Neural progenitor cell (in vitro differentiated cells): Measurements from ENCODE around the gene GNAS-AS1. TPM values are rescaled to one million over a fixed set of nuclear protein-coding genes. Genes with fewer than 3 reads are reported as not detected.

ENCODE experiments used
- DNase-seq: peaks from one replicate; pipeline ENCODE4 v3.0.0-alpha.2; 2016; ENCODE audit warnings: low spot score
- H2AFZ ChIP-seq: fragments of 200-600 bp; sonication (generic); replicated peaks from 2 replicates; pipeline ENCODE4 v1.6.1; 2016; ENCODE audit warnings: antibody characterized with exemption
- H3F3A ChIP-seq: fragments of 200-600 bp; sonication (generic); 2 replicates; pipeline ENCODE4 v1.6.1; 2016; ENCODE audit warnings: antibody characterized with exemption, low read depth
- H3K27ac ChIP-seq: fragments of 200-600 bp; sonication (generic); 2 replicates; pipeline ENCODE4 v1.5.1; 2016; ENCODE audit warnings: mild to moderate bottlenecking
- H3K27me3 ChIP-seq: fragments of 200-600 bp; sonication (generic); 2 replicates; pipeline ENCODE4 v1.6.1; 2016; ENCODE audit warnings: mild to moderate bottlenecking, moderate library complexity
- H3K36me3 ChIP-seq: fragments of 200-600 bp; sonication (generic); 2 replicates; pipeline ENCODE4 v1.5.1; 2016
- H3K4me1 ChIP-seq: fragments of 200-600 bp; sonication (generic); 2 replicates; pipeline ENCODE4 v1.6.1; 2016; ENCODE audit warnings: mixed run types
- H3K4me2 ChIP-seq: fragments of 200-600 bp; sonication (generic); 2 replicates; pipeline ENCODE4 v1.6.1; 2016
- H3K4me3 ChIP-seq: fragments of 200-600 bp; sonication (generic); 2 replicates; pipeline ENCODE4 v1.5.1; 2016
- H3K79me2 ChIP-seq: fragments of 200-600 bp; sonication (generic); 2 replicates; pipeline ENCODE4 v1.6.1; 2016; ENCODE audit warnings: low read depth
- H3K9ac ChIP-seq: fragments of 200-600 bp; sonication (generic); 2 replicates; pipeline ENCODE4 v1.6.1; 2016
- H3K9me3 ChIP-seq: fragments of 200-600 bp; sonication (generic); 2 replicates; pipeline ENCODE4 v1.5.1; 2016; ENCODE audit warnings: low read depth
- H4K20me1 ChIP-seq: fragments of 200-600 bp; sonication (generic); 2 replicates; pipeline ENCODE4 v1.6.1; 2016; ENCODE audit warnings: low read depth
- H3K27ac Mint-ChIP-seq: 3 replicates; pipeline ENCODE4 v1.8.0; 2021; ENCODE audit warnings: mixed read lengths
- H3K27me3 Mint-ChIP-seq: 2 replicates; pipeline ENCODE4 v1.8.0; 2022; ENCODE audit warnings: low read depth, mild to moderate bottlenecking, inconsistent platforms, moderate library complexity, mixed read lengths; ENCODE audit not compliant: insufficient read depth
- H3K36me3 Mint-ChIP-seq: 3 replicates; pipeline ENCODE4 v1.8.0; 2021; ENCODE audit warnings: mixed read lengths
- H3K4me1 Mint-ChIP-seq: 3 replicates; pipeline ENCODE4 v1.8.0; 2021; ENCODE audit warnings: mixed read lengths
- H3K4me3 Mint-ChIP-seq: 3 replicates; pipeline ENCODE4 v1.8.0; 2021; ENCODE audit warnings: mild to moderate bottlenecking, moderate library complexity, mixed read lengths
- H3K9me3 Mint-ChIP-seq: 3 replicates; pipeline ENCODE4 v1.8.0; 2020; ENCODE audit warnings: mixed read lengths
- EZH2 ChIP-seq: fragments of 200-600 bp; sonication (generic); IDR thresholded peaks from 2 replicates; pipeline ENCODE4 v1.6.1; 2017; ENCODE audit warnings: antibody characterized with exemption, mild to moderate bottlenecking, moderate library complexity
- EZH2phosphoT487 ChIP-seq: fragments of 200-600 bp; sonication (generic); IDR thresholded peaks from 2 replicates; pipeline ENCODE4 v1.6.1; 2017; ENCODE audit warnings: antibody characterized with exemption
- total RNA-seq: library from RNA; depleted of rRNA; stranded (reverse); fragments of >200 nt; gene quantifications from 2 replicates; pipeline ENCODE4 v1.2.3, GENCODE V29; 2015; ENCODE audit warnings: low replicate concordance
- TF ChIP-seq, protein P1 (sequence below): fragments of 200-600 bp; sonication (generic); IDR thresholded peaks from 2 replicates; pipeline ENCODE4 v1.5.1; 2017; ENCODE audit warnings: antibody characterized with exemption, mild to moderate bottlenecking

The GNAS-AS1 gene
- total RNA-seq, 1 donor from 2014 or later = 5.8 TPM

DNA sequence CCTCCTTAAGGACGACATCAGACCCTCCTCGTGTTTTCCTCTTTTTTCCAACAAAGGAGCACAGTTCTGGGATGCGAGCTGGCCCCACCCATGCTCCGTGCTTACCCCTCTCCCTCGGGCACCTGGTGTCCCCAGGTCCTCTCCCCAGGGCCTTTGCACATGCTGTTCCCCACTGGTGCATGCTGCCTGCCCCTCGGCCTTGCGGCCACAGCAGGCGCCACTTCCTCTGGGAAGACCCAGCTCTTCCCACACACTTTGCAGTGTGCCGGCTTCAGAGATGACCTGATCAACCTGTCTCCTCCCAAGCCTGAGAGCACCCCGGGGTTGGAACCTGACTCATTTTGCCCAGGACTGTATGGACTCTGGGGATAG is 39.8 kb downstream of the GNAS-AS1 start:
- Mint-ChIP-seq H3K4me3 (no peak overlapping the region), H3K4me1 (peaks cover 15% of the 10 kb centered on the region), H3K27ac (no peak overlapping the region), H3K27me3 (peaks cover 13% of the 10 kb centered on the region), H3K9me3 (no peaks in the 10 kb centered on the region), H3K36me3 (no peaks in the 10 kb centered on the region)
- Histone ChIP-seq H3K9me3 (no peaks in the 10 kb centered on the region), H3K4me1 (no peaks in the 10 kb centered on the region), H3K27ac (no peak overlapping the region), H4K20me1 (peaks cover 3% of the 10 kb centered on the region), H3F3A (no peaks in the 10 kb centered on the region), H3K27me3 (no peaks in the 10 kb centered on the region), H3K36me3 (no peaks in the 10 kb centered on the region), H3K4me3 (no peak overlapping the region), H3K79me2 (no peaks in the 10 kb centered on the region), H2AFZ (no peak overlapping the region), H3K4me2 (no peak overlapping the region), H3K9ac (no peak overlapping the region)
- no peak for TF ChIP-seq EZH2
- no peak for TF ChIP-seq EZH2phosphoT487
- TF ChIP-seq, protein P1, sequence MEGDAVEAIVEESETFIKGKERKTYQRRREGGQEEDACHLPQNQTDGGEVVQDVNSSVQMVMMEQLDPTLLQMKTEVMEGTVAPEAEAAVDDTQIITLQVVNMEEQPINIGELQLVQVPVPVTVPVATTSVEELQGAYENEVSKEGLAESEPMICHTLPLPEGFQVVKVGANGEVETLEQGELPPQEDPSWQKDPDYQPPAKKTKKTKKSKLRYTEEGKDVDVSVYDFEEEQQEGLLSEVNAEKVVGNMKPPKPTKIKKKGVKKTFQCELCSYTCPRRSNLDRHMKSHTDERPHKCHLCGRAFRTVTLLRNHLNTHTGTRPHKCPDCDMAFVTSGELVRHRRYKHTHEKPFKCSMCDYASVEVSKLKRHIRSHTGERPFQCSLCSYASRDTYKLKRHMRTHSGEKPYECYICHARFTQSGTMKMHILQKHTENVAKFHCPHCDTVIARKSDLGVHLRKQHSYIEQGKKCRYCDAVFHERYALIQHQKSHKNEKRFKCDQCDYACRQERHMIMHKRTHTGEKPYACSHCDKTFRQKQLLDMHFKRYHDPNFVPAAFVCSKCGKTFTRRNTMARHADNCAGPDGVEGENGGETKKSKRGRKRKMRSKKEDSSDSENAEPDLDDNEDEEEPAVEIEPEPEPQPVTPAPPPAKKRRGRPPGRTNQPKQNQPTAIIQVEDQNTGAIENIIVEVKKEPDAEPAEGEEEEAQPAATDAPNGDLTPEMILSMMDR = no peak
- DNase-seq = no peak

DNA sequence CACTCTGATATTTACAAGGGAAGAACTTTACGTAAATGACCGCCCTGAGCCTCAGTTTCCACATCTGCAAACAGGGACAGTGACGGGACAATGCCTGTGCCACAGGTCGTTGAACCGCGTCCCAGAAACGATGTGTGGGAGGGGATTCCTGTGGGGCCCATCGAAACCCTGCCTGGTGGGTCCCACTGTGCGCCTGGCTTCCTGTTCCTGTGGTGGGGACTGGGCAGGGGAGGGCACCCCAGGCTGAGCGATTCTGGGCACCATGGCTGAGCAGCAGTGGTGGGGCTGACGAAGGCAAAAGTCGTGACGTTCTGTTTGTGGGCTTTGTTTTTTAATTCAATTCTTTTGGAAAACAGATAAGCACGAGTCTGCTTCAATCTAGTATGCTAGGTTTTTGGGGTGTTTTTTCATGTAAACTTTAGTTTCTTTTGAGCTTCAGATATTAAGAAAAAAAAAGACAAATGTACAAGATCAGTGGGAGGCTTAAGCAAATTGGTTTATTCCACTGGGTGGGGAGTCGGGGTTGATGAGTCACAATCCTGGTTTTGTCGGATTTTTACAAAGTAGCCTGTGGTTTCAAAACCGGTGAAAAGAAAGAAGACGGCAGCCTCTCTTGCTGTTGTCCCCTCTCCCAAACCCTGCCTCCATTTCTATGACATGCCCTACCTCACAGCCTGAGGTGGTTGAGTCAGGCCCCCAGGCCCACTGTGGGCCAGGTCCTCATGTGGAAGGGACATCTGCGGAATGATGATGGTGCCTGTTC is 40.4 kb downstream of the GNAS-AS1 start:
- no peaks in the 10 kb centered on the region for H3K9me3 ChIP-seq
- no peak overlapping the region for H3K9ac ChIP-seq
- no peak overlapping the region for H3K4me2 ChIP-seq
- Mint-ChIP-seq H3K27me3 (peaks cover 13% of the 10 kb centered on the region), H3K4me3 (no peak overlapping the region), H3K36me3 (no peaks in the 10 kb centered on the region), H3K4me1 (peaks cover 15% of the 10 kb centered on the region), H3K9me3 (no peaks in the 10 kb centered on the region), H3K27ac (no peak overlapping the region)
- H3K36me3 ChIP-seq = no peaks in the 10 kb centered on the region
- H3K4me3 ChIP-seq = no peak overlapping the region
- TF ChIP-seq EZH2phosphoT487 (no peak), EZH2 (no peak)
- TF ChIP-seq, protein P1 = no peak
- H3F3A ChIP-seq = no peaks in the 10 kb centered on the region
- H3K79me2 ChIP-seq = no peaks in the 10 kb centered on the region
- no peaks in the 10 kb centered on the region for H3K27me3 ChIP-seq
- H3K27ac ChIP-seq = no peak overlapping the region
- H4K20me1 ChIP-seq = peaks cover 3% of the 10 kb centered on the region
- DNase-seq = no peak
- H3K4me1 ChIP-seq = no peaks in the 10 kb centered on the region
- H2AFZ ChIP-seq = no peak overlapping the region

DNA sequence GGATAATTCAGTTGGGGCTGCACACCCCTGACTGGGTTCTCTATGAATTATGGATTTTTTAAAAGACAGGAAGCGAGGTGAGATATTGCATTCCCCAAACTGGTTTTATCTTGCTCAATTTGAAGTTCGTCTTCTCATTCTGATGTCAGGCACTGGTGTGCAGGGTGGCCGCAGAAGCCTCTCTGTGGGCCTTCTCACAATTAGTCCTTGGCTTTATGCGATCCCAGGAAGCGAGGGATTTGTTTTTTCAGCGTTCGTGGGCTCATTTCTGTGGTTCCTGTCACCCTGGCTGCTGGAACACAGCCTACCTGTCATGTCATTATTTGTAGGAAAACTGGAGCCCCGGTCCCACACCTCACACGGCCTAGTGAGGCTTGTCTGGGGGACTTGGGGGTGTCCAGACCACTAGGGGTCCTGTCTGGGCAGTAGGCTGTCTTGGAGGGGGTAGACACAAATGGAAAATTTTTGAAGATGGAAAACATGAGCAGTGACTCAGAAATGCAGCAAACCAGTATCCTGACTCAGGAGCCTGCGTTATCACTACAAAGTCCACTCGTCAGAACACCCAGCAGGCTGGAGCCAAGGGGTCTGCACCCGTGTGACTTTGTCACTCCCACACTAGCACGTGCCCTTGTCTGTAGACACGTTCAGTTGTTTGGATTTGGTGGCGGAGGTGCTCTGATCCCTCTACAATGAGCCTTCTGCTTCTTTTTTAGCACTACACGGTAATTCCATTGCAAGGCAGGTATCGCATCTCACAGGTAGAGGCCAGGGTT is 42.2 kb downstream of the GNAS-AS1 start:
- no peak for DNase-seq
- Histone ChIP-seq H3K4me1 (peaks cover 8% of the 10 kb centered on the region), H3K4me2 (no peak overlapping the region), H3K36me3 (no peaks in the 10 kb centered on the region), H2AFZ (no peak overlapping the region), H3K27me3 (no peaks in the 10 kb centered on the region), H3K79me2 (no peaks in the 10 kb centered on the region), H3K9me3 (no peaks in the 10 kb centered on the region), H3F3A (no peaks in the 10 kb centered on the region), H4K20me1 (no peaks in the 10 kb centered on the region), H3K4me3 (no peak overlapping the region), H3K9ac (no peak overlapping the region), H3K27ac (no peak overlapping the region)
- TF ChIP-seq EZH2 = no peak
- no peaks in the 10 kb centered on the region for H3K36me3 Mint-ChIP-seq
- H3K27me3 Mint-ChIP-seq = peaks cover 8% of the 10 kb centered on the region
- H3K4me3 Mint-ChIP-seq = no peak overlapping the region
- H3K27ac Mint-ChIP-seq = no peak overlapping the region
- no peaks in the 10 kb centered on the region for H3K9me3 Mint-ChIP-seq
- H3K4me1 Mint-ChIP-seq = peaks cover 20% of the 10 kb centered on the region

DNA sequence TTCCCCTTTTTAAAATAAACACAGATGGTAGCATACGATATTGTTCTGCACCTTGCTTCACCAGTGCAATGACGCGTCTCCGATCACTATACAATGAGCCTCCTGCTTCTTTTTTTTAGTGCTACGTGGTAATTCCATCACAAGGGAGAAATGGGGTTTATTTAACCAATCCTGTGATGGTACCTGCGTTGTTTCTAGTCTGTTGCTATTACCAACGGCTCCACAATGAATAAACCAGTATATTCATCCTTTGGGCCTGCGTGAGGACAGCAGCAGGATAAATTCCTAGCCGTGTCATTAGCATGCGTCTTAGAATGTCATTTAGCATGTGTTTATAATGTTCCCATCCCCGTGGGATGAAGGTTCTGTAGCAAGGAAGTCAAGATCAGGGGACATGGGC is 42.9 kb downstream of the GNAS-AS1 start:
- no peak overlapping the region for H2AFZ ChIP-seq
- H4K20me1 ChIP-seq = no peaks in the 10 kb centered on the region
- no peaks in the 10 kb centered on the region for H3F3A ChIP-seq
- H3K27me3 ChIP-seq = no peaks in the 10 kb centered on the region
- TF ChIP-seq EZH2phosphoT487 = no peak
- TF ChIP-seq, protein P1 = no peak
- no peak for TF ChIP-seq EZH2
- no peak overlapping the region for H3K4me3 ChIP-seq
- H3K4me1 ChIP-seq = peaks cover 8% of the 10 kb centered on the region
- H3K79me2 ChIP-seq = no peaks in the 10 kb centered on the region
- H3K27me3 Mint-ChIP-seq = peaks cover 8% of the 10 kb centered on the region
- no peak overlapping the region for H3K4me3 Mint-ChIP-seq
- H3K9me3 Mint-ChIP-seq = no peaks in the 10 kb centered on the region
- no peaks in the 10 kb centered on the region for H3K9me3 ChIP-seq
- no peak overlapping the region for H3K9ac ChIP-seq
- no peaks in the 10 kb centered on the region for H3K36me3 ChIP-seq
- H3K4me2 ChIP-seq = no peak overlapping the region
- no peaks in the 10 kb centered on the region for H3K36me3 Mint-ChIP-seq
- H3K4me1 Mint-ChIP-seq = peaks cover 23% of the 10 kb centered on the region
- H3K27ac Mint-ChIP-seq = no peak overlapping the region
- no peak overlapping the region for H3K27ac ChIP-seq
- no peak for DNase-seq
